Activated naive CD4-positive, alpha-beta T cell treated with Interleukin-2 at 50 U/mL for 16 hours (primary cell): ENCODE results near the gene IGFALS.

Source experiments
- DNase-seq: peaks from one replicate; pipeline ENCODE4 v3.0.0-alpha.2; 2020

IGFALS gene

DNA sequence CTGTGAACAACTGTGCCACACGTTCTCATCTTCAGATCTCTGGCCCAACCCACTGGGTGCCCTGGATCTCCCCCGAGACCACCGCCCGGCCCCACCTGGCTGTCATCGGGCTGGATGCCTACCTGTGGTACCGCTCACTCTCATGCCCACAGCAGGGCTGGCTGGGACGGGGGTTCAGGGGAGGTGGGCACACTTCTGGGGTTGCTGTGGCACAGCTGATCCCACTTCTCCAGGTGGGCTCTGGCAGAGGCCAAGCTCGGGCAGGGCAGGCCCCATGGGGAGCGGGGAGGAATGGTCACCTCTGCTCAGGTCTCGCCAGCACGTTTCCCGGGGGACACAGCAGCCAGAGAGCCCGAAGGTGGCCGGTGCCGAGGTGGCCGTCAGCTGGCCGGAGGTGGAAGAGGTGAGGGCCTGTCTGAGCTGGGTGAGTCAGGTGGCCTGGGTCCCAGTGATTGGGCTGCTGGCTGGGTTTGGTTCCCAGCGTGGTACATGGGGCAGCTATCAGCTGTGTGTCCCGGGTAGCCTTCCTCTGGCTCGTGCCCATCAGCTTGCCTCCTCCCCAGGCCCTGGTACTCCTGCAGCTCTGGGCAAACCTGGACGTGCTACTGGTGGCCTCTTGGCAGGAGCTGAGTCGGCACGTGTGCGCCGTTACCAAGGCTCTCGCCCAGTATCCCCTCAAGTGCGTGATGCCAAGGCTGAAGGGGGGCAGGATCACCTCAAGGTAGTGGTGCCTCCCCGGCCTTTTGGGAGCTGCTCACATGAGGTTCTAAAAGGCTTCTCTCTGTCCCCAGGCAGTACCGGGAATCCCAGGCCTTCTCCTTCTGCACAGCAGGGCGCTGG, 18.3 kb downstream of the IGFALS start:
- no peak for DNase-seq

- DNase-seq = no peak
Measured at GRCh38 chr16:1774448-1774780, 19.1 kb downstream of the IGFALS start.

GRCh38 chr16:1773703-1774447, 19.6 kb downstream of the IGFALS start:
- peak; percentile 19 for DNase-seq

- peak; percentile 82 for DNase-seq
Measured at GRCh38 chr16:1772908-1773702, 20.4 kb downstream of the IGFALS start, which contains the start of gene MRPS34. Gene MRPS34 (minus strand): TSS chr16:1773134. CDS start chr16:1773119, 15 bp downstream.

- DNase-seq = peak; percentile 63
Measured at GRCh38 chr16:1772362-1772907, 21.1 kb downstream of the IGFALS start, which contains the start of gene EME2. Gene EME2 (plus strand): TSS chr16:1772810. CDS start chr16:1773228, 418 bp downstream.

- no peak for DNase-seq
Measured at GRCh38 chr16:1771864-1772361, 21.6 kb downstream of the IGFALS start.

DNA sequence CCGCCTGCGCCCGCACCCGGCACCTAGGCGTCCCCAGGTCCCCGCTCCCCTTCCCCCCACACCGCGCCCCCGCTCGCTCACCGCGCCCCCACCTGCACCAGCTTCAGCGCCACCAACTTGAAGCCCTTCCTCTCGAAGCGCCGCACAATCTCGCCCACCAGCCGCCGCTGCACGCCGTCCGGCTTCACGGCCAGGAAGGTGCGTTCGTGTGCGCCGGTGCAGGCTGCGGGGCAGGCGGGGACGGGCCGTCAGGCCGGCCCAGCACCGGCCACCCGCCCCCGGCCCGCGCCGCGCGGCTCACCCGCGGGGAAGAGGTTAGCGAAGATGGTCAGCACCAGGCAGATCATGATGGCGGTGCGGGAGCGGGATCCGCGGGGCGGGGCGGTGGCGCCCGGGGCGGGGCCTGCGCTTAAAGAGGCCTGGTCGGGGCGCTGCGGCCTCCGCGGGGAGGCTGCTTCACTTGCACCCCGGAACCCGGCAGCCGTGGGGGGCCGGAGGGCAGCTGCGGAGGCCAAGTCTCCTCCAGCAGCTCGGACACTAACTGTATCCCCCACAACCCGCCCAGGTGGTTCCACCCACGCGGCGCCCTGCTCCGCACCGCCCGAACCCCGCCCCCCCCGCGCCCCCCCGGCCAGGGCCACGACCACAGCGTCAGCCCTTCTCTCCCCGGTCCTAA, 22.2 kb downstream of the IGFALS start, which contains the start of gene NME3:
TSS of gene NME3 (minus strand) at position 356 of the 676 bp plus-strand sequence. CDS start at position 347, 9 bp downstream.
- peak; percentile 84 for DNase-seq

GRCh38 chr16:1770328-1771187, 22.9 kb downstream of the IGFALS start:
- peak; percentile 63 for DNase-seq

DNA sequence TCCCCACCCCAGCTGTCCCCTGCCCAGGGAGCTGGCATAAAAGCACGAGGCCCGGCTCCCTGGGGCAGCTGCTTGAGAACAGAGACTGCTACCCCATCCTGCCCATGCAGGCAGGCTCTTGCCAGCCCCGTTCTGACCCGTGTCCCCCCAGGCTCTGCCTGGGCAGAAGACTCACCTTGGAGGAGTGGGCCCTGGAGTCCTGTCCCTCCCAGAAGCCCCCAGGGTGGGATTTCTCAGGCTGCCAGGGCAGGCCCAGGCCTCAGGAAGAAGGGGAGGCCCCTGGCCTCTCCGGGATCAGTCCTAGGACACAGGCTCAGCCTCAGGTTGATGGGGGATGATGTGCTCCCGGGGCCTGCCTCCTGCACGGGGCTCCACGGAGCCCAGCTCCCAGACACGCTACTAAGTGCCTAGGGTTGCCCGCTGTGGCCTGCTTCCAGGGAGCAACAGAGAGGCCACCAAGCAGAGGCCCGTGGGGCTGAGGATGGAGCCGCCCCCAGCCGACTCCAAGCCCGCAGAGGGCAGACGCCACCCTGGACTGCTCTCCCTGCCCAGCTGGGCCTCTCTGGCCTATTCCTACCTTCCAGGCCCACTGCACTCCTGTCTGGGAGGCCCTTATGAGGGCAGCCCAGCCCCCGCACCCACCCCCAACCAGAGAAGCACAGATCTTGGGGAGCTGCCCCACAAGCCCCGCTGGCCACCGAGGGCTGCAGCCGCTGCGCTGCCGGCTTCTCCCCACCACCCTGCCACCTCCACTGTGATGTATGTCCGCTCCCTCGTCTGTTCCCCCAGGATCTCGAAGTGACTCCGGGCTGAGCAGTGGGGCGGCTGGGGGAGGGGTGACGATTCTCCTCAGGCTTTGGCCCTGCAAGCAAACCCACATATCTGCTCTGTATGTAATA, 23.9 kb downstream of the IGFALS start:
- DNase-seq = no peak

DNA sequence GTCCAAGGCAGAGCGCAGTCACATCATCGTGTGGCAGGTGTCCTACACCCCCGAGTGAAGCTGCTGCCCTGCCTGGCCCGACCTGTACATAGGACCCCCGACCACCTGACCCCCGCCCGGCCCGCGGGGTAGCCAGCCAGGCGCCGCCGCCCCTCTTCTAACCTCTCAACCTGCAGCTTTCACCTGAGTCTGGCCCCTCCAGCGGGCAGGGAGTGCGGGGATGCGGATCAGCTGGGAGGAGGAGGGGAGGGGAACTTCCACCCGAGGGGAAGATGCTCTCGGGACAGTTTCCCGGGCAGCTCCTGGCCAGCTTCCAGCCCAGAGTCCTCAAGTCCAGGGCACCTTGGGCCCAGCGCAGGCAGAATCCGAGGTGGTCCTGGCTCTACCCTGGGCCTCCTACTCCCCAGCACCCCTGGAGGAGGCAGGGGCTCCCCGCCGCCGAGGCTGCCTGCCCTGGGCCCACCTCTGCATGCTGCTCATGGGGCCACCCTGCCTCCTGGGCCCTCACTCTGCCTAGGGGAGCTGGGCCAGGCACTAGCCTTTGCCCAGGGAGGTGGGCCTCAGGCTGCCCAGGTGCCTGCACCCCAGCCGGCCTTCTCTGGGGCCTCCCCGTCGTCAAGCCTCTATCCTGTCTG, 24.6 kb downstream of the IGFALS start:
- no peak for DNase-seq

DNA sequence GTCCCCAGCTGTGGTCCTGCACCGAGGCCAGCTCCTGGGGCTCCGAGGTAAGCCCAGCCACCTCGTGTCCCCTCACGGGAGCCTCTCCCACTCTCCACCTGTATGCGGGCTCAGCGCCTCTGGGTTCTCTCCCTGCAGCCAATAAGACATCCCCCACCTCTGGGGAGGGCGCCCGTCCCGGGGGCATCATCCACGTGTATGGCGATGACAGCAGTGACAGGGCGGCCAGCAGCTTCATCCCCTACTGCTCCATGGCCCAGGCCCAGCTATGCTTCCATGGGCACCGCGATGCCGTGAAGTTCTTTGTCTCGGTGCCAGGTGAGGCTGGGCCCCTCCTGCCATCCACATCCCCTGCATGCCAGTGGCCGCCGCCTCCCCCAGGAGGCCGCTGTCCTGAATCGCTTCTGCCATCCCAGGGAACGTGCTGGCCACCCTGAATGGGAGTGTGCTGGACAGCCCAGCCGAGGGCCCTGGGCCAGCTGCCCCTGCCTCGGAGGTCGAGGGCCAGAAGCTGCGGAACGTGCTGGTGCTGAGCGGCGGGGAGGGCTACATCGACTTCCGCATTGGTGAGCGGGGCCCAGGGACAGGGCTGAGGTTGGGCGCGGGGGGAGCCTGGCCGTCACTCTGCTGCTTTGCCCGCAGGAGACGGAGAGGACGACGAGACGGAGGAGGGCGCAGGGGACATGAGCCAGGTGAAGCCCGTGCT, 25.3 kb downstream of the IGFALS start:
- no peak for DNase-seq

- no peak for DNase-seq
Measured at GRCh38 chr16:1767116-1767994, 26.1 kb downstream of the IGFALS start.

- no peak for DNase-seq
Measured at GRCh38 chr16:1766701-1767100, 26.8 kb downstream of the IGFALS start.

DNA sequence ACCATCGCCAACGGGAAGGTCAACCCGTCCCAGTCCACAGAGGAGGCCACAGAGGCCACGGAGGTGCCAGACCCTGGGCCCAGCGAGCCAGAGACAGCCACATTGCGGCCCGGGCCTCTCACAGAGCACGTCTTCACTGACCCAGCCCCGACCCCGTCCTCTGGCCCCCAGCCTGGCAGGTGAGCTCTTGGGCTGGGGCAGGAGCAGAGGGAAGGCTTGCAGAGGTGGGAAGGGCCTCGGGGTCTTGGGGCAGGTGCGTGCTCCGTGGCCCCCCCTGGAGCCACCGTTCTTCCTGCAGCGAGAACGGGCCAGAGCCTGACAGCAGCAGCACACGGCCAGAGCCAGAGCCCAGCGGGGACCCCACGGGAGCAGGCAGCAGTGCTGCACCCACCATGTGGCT, 27.3 kb downstream of the IGFALS start:
- no peak for DNase-seq

GRCh38 chr16:1765826-1766225, 27.7 kb downstream of the IGFALS start:
- no peak for DNase-seq

DNA sequence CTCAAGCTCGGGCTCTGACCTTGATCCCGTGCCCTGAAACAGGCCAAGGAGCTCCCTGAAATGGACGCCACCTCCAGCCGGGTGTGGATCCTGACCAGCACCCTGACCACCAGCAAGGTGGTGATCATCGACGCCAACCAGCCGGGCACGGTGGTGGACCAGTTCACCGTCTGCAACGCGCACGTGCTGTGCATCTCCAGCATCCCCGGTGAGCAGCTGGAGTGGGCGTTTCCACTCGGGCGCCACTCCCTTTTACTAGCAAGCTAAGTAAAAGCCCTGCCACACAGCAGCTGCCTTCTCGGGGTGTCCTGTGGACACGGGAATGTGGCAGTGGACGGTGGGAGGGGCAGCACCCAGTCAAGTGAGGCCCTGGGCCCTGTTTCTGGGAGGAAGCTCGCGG, 28.5 kb downstream of the IGFALS start:
- DNase-seq = no peak
